Cardiac fibroblast (primary cell): ENCODE data around the gene ZNF488.

ENCODE experiments used
- DNase-seq, 2 donors: peaks; one replicate each; pipeline versions ENCODE4 v3.0.0 to v3.0.0-alpha.2; 2010; ENCODE audit warnings: low read depth in 2 of 2
- H3K4me3 ChIP-seq, 2 donors: replicated peaks in 1 of 2; 1 replicate in 1 of 2; 2 replicates in 1 of 2; pipeline ENCODE4 v1.5.1; 2011; ENCODE audit warnings: low read depth in 2 of 2, low read length in 2 of 2, mild to moderate bottlenecking in 2 of 2, moderate library complexity in 1 of 2
- TF ChIP-seq, protein P1 (sequence below): IDR thresholded peaks from one replicate; pipeline ENCODE4 v1.5.1; 2011; ENCODE audit warnings: low read depth, mild to moderate bottlenecking, low read length, inconsistent platforms

ZNF488 gene

GRCh38 chr10:47325303-47326291 lies 58.5 kb downstream of the ZNF488 start:
- H3K4me3 ChIP-seq = no peak overlapping the region
- DNase-seq = no peak
- TF ChIP-seq, protein P1, sequence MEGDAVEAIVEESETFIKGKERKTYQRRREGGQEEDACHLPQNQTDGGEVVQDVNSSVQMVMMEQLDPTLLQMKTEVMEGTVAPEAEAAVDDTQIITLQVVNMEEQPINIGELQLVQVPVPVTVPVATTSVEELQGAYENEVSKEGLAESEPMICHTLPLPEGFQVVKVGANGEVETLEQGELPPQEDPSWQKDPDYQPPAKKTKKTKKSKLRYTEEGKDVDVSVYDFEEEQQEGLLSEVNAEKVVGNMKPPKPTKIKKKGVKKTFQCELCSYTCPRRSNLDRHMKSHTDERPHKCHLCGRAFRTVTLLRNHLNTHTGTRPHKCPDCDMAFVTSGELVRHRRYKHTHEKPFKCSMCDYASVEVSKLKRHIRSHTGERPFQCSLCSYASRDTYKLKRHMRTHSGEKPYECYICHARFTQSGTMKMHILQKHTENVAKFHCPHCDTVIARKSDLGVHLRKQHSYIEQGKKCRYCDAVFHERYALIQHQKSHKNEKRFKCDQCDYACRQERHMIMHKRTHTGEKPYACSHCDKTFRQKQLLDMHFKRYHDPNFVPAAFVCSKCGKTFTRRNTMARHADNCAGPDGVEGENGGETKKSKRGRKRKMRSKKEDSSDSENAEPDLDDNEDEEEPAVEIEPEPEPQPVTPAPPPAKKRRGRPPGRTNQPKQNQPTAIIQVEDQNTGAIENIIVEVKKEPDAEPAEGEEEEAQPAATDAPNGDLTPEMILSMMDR = no peak

DNA sequence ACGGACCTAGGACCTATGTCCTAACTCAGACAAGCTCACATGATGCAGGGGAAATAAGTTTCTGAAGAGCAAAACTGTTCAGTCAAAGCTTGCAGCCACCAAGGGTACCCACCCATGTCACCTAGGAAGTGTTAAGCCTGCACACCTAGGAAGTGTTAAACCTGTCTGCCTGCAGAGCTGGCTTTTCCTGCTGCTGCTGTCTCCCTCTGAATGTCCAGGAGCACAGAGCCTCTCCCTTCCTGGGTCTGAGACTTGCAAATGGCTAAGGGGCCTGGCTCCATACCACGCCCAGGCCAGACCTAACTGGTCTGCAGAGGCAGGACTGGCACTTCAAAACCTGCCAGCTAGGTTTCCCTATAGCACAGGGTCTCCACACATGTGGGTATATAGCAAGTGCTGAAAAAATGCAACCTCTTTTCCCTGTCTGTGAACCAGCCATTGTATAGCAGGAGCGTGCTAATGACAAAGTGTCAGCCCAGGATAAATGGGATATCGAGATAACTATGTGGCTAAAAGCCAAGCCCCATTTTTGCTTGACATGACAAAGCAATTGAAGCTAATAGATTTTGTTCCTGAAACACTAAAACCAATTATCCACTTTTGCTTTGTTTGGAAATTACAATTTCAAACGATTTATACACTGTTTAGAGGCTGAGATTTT lies 60.3 kb downstream of the ZNF488 start:
- TF ChIP-seq, protein P1 = no peak

GRCh38 chr10:47323087-47323486 lies 61.0 kb downstream of the ZNF488 start:
- no peak for DNase-seq
- H3K4me3 ChIP-seq = no peak overlapping the region
- TF ChIP-seq, protein P1 = no peak

More for the DNA sequence above, 60.3 kb downstream of the ZNF488 start:
- H3K4me3 ChIP-seq = no peak overlapping the region
- no peak for DNase-seq

- no peak within 1 kb of the TSS for H3K4me3 ChIP-seq
- DNase-seq = no peak
- TF ChIP-seq, protein P1 = no peak
These were observed 61.6 kb downstream of the ZNF488 start, which contains the start of gene GDF2 for GRCh38 chr10:47322300-47323061. Gene GDF2 (plus strand): TSS chr10:47322454. CDS start chr10:47322669, 215 bp downstream.

GRCh38 chr10:47321521-47322195 lies 62.4 kb downstream of the ZNF488 start:
- DNase-seq = no peak
- TF ChIP-seq, protein P1 = no peak
- H3K4me3 ChIP-seq = no peak overlapping the region

- DNase-seq = no peak
- TF ChIP-seq, protein P1 = no peak
- no peak overlapping the region for H3K4me3 ChIP-seq
These were observed 63.3 kb downstream of the ZNF488 start for GRCh38 chr10:47320812-47321211.
